ENCODE data around the gene NSUN4. TPM values are rescaled to one million over a fixed set of nuclear protein-coding genes. Genes with fewer than 3 reads are reported as not detected.

NSUN4 gene
- total and polyA plus RNA-seq, 9 of the 15 experiments (the other 6 are each of a cell fraction or from before 2014, with no cell fraction given) = 33.4 to 60.2 (median 46.3) TPM

DNA sequence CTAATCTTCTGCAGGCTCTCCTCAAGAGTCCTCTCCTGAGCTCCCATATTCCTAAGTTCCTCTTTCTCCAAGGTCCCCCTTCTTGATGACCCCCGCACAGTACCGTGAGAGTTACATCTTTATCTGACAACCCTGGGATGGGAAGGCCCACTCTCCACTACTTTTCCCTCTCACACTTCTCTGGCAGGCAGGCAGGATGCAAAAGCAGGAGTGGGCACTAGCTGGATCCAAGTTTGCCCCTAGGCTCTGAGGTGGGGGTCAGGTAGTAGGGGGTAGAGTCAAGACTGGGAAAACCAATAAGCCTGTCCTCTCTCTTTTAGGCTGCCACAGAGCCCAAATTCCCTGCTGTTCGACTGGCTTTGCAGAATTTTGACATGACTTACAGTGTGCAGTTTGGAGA lies 3.9 kb downstream of the NSUN4 start (continued):
- TF ChIP-seq, protein P1, sequence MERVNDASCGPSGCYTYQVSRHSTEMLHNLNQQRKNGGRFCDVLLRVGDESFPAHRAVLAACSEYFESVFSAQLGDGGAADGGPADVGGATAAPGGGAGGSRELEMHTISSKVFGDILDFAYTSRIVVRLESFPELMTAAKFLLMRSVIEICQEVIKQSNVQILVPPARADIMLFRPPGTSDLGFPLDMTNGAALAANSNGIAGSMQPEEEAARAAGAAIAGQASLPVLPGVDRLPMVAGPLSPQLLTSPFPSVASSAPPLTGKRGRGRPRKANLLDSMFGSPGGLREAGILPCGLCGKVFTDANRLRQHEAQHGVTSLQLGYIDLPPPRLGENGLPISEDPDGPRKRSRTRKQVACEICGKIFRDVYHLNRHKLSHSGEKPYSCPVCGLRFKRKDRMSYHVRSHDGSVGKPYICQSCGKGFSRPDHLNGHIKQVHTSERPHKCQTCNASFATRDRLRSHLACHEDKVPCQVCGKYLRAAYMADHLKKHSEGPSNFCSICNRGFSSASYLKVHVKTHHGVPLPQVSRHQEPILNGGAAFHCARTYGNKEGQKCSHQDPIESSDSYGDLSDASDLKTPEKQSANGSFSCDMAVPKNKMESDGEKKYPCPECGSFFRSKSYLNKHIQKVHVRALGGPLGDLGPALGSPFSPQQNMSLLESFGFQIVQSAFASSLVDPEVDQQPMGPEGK (CRISPR knock-in tag; IDR thresholded peaks at IDR 0.05; ENCODE audit: borderline replicate concordance) = no peak
- no peak for TF ChIP-seq SRSF9 (IDR thresholded peaks at IDR 0.05; ENCODE audit: borderline replicate concordance, low read depth, low read length)

DNA sequence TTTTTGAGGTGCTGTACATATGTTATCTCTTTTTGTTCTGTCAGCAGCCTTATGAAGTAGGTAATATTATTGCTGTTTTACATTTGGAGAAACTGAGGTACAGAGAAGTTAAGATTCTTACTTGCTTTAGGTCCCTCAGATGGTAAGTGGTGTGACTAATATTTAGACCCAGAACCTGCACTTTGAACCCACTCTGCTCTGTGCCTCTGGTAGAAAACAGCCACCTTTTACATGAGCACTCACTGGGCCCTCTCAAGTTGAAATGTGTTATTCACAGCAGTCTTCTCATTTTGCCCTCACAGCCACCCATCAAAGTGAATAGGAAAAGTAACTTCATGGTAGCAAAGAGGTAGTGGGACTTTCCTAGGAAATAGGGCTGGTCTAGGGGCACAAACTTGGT lies 4.7 kb downstream of the NSUN4 start:
- no peak for DNase-seq (ENCODE audit: extremely low read depth in 1 of 4, low spot score in 3 of 4)
- in situ Hi-C loops (cut with MboI) (no loop called here), intact Hi-C loops (cut with micrococcal nuclease) (loop anchor here (5.0 to 10.0 kb wide), 3 partner anchors 60 to 163 kb away; no protein-coding TSS in a partner anchor)
- FAIRE-seq = no peak
- no TSS peak for BruUV-seq (replicated peaks)
- Histone ChIP-seq H3K9me1 (ENCODE audit: control insufficient read depth, insufficient read depth, low read length) (peaks cover 11% of the 10 kb centered on the region), H4K20me1 (replicated peaks; ENCODE audit: control insufficient read depth, insufficient read depth, low read length) (peaks cover 5% of the 10 kb centered on the region; the same call in 1 of the 2 replicates), H3K4me2 (ENCODE audit: insufficient read depth, low read length) (no peak overlapping the region), H3K79me2 (ENCODE audit: control insufficient read depth, insufficient read depth, low read length) (peaks cover 67% of the 10 kb centered on the region), H3K4me1 (replicated peaks in 1 of 2; ENCODE audit: control insufficient read depth in 2 of 2, insufficient read depth in 2 of 2, low read length in 2 of 2) (peaks cover 18 to 20% of the 10 kb centered on the region in 2 experiments), H3K27me3 (ENCODE audit: control insufficient read depth in 2 of 2, insufficient read depth in 2 of 2, low read length in 2 of 2) (no peaks in the 10 kb centered on the region), H3K9ac (ENCODE audit: insufficient read depth in 1 of 2, low read depth in 2 of 2, low read length in 2 of 2) (no peak overlapping the region), H3K4me3 (no peak overlapping the region), H3K27ac (ENCODE audit: extremely low read depth, low read depth, low read length) (no peak overlapping the region), H3K36me3 (ENCODE audit: control insufficient read depth, insufficient read depth, low read length) (peaks cover 87% of the 10 kb centered on the region), H2AFZ (ENCODE audit: low read depth, low read length) (no peak overlapping the region), H3K9me3 (replicated peaks; ENCODE audit: control insufficient read depth, insufficient read depth, low read depth, low read length) (no peaks in the 10 kb centered on the region)
- POLR2A ChIA-PET = interaction anchor here (0.6 to 3.3 kb wide), 6 partner anchors 7 to 365 kb away, joined by 3 to 10 read pairs (median 3); no protein-coding TSS in a partner anchor
- CTCF ChIA-PET (ENCODE audit: low intra/inter-chr PET ratio) = no interaction called here
- ATAC-seq = no peak
- TF ChIP-seq NFATC3 (IDR thresholded peaks at IDR 0.05) (no peak), BCOR (IDR thresholded peaks at IDR 0.05) (no peak), GTF2F1 (IDR thresholded peaks at IDR 0.05; ENCODE audit: low read depth, low read length) (no peak), ZBED1 (IDR thresholded peaks at IDR 0.05) (no peak), SNIP1 (IDR thresholded peaks at IDR 0.05; ENCODE audit: low read depth) (no peak), BRD4 (IDR thresholded peaks at IDR 0.05) (no peak), SRSF7 (optimal IDR thresholded peaks at IDR 0.05; ENCODE audit: low read depth, low read length) (no peak), HLTF (IDR thresholded peaks at IDR 0.05) (no peak), SIN3A (IDR thresholded peaks at IDR 0.05; ENCODE audit: borderline replicate concordance in 2 of 2, control insufficient read depth in 1 of 2, low read depth in 2 of 2, low read length in 2 of 2) (no peak), ZNF311 (CRISPR knock-in tag; IDR thresholded peaks at IDR 0.05) (no peak)
- TF ChIP-seq, protein P2, sequence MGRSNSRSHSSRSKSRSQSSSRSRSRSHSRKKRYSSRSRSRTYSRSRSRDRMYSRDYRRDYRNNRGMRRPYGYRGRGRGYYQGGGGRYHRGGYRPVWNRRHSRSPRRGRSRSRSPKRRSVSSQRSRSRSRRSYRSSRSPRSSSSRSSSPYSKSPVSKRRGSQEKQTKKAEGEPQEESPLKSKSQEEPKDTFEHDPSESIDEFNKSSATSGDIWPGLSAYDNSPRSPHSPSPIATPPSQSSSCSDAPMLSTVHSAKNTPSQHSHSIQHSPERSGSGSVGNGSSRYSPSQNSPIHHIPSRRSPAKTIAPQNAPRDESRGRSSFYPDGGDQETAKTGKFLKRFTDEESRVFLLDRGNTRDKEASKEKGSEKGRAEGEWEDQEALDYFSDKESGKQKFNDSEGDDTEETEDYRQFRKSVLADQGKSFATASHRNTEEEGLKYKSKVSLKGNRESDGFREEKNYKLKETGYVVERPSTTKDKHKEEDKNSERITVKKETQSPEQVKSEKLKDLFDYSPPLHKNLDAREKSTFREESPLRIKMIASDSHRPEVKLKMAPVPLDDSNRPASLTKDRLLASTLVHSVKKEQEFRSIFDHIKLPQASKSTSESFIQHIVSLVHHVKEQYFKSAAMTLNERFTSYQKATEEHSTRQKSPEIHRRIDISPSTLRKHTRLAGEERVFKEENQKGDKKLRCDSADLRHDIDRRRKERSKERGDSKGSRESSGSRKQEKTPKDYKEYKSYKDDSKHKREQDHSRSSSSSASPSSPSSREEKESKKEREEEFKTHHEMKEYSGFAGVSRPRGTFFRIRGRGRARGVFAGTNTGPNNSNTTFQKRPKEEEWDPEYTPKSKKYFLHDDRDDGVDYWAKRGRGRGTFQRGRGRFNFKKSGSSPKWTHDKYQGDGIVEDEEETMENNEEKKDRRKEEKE (IDR thresholded peaks at IDR 0.05; ENCODE audit: borderline replicate concordance in 1 of 2, control insufficient read depth in 1 of 2, low read depth in 2 of 2, low read length in 1 of 2) = no peak
- TF ChIP-seq, protein P3, sequence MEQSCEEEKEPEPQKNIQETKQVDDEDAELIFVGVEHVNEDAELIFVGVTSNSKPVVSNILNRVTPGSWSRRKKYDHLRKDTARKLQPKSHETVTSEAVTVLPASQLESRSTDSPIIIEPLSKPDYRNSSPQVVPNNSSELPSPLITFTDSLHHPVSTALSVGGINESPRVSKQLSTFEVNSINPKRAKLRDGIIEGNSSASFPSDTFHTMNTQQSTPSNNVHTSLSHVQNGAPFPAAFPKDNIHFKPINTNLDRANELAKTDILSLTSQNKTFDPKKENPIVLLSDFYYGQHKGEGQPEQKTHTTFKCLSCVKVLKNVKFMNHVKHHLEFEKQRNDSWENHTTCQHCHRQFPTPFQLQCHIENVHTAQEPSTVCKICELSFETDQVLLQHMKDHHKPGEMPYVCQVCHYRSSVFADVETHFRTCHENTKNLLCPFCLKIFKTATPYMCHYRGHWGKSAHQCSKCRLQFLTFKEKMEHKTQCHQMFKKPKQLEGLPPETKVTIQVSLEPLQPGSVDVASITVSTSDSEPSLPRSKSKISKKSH (CRISPR knock-in tag; IDR thresholded peaks at IDR 0.05) = no peak
- TF ChIP-seq, protein P4, sequence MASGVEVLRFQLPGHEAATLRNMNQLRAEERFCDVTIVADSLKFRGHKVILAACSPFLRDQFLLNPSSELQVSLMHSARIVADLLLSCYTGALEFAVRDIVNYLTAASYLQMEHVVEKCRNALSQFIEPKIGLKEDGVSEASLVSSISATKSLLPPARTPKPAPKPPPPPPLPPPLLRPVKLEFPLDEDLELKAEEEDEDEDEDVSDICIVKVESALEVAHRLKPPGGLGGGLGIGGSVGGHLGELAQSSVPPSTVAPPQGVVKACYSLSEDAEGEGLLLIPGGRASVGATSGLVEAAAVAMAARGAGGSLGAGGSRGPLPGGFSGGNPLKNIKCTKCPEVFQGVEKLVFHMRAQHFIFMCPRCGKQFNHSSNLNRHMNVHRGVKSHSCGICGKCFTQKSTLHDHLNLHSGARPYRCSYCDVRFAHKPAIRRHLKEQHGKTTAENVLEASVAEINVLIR (CRISPR knock-in tag; IDR thresholded peaks at IDR 0.05) = no peak
